A204.1 (cell line): ENCODE results near the gene TIGD1.

Experiments
- FAIRE-seq: peaks from 2 replicates; lab custom pipeline; 2012; peaks lifted over from hg19 to GRCh38; lab: Jason Lieb, UNC

The TIGD1 gene

DNA sequence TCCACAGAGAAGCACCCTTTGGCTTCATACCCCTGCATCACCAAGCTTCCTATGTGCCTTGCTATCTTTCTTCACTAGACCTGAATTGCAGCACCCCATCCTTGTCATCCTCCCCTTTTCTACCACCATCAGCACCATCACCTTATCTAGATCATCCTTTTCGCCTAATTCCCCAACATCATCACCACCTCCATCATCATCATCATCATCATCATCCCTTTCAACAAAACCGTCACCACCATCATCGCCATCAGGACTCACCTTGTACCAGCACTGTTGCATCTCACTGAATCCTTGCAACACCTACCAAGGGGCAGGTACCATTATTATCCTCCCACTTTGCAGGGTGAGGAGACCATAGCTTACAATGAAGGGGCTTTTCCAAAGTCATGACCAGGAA lies 51.9 kb downstream of the TIGD1 start:
- no peak for FAIRE-seq
